GM19463 (cell line): ENCODE measurements around the gene PXDN.
"Not testable (repeated sequence)": the region's sequence is repeated elsewhere in the genome, so short reads cannot be mapped to it uniquely, and the experiment has no call there.

Source experiments
- ATAC-seq: cut with Tn5 transposase; IDR thresholded peaks from one replicate; pipeline ENCODE4 v1.9.1; 2021; ENCODE audit warnings: mild to moderate bottlenecking, moderate library complexity; ENCODE audit not compliant: unreplicated experiment

The PXDN gene, protein sequence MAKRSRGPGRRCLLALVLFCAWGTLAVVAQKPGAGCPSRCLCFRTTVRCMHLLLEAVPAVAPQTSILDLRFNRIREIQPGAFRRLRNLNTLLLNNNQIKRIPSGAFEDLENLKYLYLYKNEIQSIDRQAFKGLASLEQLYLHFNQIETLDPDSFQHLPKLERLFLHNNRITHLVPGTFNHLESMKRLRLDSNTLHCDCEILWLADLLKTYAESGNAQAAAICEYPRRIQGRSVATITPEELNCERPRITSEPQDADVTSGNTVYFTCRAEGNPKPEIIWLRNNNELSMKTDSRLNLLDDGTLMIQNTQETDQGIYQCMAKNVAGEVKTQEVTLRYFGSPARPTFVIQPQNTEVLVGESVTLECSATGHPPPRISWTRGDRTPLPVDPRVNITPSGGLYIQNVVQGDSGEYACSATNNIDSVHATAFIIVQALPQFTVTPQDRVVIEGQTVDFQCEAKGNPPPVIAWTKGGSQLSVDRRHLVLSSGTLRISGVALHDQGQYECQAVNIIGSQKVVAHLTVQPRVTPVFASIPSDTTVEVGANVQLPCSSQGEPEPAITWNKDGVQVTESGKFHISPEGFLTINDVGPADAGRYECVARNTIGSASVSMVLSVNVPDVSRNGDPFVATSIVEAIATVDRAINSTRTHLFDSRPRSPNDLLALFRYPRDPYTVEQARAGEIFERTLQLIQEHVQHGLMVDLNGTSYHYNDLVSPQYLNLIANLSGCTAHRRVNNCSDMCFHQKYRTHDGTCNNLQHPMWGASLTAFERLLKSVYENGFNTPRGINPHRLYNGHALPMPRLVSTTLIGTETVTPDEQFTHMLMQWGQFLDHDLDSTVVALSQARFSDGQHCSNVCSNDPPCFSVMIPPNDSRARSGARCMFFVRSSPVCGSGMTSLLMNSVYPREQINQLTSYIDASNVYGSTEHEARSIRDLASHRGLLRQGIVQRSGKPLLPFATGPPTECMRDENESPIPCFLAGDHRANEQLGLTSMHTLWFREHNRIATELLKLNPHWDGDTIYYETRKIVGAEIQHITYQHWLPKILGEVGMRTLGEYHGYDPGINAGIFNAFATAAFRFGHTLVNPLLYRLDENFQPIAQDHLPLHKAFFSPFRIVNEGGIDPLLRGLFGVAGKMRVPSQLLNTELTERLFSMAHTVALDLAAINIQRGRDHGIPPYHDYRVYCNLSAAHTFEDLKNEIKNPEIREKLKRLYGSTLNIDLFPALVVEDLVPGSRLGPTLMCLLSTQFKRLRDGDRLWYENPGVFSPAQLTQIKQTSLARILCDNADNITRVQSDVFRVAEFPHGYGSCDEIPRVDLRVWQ (N-terminal part only)

DNA sequence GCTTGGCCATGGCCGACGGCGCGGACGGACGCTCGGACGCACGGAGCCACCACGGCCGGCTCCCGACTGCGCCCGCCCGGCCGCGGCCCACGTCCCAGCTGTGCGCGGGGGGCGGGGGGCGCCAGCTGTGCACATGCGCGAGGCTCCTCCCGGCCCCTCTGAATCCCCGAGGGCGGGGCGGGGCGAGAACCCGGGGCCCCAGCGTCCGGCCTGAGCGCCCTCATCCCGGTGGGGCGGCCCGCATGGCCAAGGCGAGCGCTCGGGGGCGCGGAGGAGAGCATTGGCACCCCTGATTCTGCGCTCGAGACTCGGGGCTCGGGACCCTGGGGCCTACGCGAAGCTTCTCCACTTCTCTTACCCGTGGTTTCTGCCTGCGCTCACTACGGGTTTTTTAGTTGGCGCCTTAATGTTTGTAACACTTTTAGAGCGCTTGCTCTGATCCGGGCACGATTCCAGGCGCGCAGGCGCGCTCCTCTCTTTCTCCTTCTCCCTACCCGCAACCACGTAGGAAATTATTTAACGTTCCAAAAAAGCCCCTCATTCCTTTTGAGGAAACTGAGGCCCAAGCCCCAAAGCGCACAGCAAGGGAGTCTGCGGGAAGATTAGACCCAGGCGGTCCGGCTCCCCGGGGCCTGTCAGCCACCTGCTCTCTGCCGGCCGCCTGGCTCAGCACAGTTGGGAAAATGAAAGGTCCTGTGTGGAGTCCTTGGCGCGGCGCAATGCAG, at the start of gene PXDN:
Gene PXDN (minus strand): TSS at position 70 of the 725 bp plus-strand sequence. CDS start 60 bp downstream, at position 10.
- peak; percentile 41 for ATAC-seq

DNA sequence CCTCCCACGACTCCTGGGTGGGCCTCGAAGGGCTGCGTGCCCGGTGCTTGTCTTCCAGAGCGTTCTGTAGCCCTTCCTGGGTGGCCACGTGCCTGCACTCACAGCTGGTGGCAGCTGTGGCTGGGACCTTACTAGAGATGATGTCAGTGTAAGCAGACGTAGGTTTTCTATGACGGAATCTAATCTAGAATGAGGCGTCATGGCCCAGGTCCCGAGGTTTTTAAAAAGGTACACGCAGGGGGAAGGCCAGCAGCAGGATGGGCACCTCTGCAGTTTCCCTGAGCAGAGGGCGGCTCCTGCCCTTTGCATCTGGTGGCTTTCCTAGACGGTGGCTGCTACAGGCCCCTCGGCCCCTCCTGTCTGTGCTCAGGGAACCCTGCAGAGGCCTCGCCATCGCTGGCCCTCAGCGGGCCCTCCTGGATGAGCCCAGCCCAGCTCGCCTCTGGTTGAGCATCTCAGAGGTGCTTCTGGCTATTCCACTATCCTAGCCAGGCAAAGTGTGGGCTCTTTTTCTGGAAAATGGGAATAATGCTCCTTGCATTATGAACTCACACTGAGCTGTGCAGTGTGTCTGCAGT, 49.6 kb upstream of the PXDN start:
- no peak for ATAC-seq

DNA sequence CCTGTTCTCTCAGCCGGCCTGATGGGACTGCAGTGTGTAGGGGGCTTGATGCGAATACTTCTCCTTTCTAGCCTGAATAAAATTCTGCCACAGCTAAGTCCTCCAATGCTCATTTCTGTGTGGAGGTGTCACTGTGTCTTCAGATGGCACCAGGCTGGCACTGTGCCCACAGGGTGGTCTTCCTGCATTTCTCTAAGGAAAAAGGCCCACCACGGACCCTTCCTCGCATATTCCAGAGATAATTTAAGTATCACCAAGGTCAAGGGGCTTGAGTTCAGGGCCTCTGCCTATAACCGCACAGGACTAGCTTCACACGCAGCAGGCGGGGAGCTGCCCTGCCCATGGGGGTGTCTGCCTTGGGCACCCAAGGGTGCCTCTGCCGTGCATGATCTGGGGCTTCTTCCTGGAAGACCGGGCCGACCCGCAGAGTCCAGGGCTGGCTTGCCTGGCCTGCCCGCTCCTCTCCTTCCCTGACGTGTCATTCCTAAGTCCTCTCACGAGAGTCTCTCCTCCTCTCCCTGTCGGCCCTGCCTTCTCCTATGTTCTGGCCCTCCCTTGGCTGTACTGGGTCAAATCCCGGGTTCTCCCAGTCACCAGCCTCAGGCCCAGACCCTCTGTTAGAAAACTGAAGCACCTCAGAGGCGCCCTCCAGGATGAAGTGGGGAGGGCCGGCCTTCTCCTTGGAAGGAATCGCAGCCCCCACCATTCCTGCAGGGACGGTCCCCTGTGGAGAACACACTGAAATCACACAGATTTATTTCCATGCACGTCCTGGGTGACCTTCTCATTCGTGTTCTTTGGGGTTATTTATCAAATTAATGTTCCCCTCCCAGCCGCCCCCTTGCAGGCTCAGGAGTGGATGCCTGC, 48.9 kb upstream of the PXDN start:
- ATAC-seq: no peak

DNA sequence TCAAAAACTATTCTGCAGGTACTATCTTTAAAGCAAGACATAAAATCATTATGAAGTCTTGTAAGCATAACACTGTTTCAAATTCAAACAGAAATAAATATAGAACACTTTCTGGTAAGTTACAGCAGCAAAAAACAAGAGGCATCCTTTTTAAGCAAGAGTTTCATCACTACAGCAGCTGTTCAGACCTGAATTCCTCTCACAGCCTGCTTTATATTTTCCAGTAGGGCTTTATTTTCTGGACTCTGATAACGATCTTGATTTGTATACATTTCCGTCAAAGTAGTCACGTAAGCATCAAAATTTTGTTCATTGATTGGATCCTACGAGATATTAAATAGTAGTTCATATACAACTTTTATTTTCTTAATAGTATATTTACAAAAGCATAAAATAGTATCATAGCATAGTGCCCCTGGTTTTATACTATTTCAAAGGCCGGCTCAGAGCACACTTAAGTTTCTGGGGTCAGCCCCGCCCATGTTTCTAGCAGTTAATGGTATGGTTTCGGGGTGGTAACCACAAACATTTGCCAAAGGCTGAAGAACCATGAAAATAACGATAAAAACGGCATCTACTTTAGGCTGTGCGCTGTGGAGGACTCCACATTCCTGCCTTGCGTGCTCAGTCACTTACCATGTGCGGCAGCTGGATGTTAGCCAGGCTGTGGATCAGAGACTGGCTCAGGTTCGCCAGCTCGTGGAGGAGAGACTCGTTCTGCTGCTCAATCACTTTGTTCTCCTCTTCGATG, 47.5 kb upstream of the PXDN start:
- no peak for ATAC-seq

DNA sequence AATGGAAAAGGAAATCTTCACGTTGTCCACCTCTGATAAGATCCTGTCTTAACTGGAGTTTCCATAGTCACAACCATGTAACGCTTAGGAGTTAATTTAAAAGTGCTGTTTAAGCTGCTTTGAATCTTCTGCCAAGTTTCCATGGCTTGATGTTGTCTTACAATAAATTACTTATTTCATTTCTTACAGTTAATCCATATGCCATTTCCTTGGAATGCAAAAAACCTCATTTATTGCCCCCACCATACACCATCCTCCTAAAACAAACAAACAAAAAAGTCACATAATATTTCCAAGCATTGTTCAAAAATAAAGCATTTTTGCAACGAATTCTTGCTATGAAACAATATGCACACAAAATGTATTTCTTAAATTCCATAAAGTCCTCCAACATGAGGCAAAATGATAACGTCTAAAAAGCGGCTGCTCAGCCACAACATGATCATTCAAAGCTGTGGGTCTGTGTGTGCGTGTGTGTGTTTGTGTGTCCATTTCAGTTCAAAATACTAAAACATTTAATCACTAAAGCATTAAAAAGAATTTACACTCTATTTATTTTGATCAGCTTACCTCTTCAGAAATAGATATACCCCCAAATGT, 46.8 kb upstream of the PXDN start:
- ATAC-seq: no peak

DNA sequence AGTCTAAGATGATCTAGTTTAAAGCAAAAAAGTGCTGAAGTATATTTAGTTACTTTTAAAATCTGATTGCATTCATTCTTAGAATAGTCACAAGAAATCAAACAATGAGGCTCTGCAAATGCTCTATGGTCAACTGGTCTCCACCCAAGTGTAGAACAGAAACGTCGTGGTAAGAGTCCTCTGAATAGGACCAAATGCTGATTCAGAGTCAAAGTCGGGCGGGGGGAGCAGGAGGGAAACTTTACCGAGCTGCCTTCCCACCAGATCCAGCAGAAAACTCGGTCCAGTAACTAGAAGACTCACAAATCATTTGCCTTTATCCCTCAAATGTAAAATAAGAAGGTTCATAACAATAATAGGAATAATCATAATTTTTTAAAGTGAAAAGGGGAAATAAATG, 46.2 kb upstream of the PXDN start:
- ATAC-seq: no peak

DNA sequence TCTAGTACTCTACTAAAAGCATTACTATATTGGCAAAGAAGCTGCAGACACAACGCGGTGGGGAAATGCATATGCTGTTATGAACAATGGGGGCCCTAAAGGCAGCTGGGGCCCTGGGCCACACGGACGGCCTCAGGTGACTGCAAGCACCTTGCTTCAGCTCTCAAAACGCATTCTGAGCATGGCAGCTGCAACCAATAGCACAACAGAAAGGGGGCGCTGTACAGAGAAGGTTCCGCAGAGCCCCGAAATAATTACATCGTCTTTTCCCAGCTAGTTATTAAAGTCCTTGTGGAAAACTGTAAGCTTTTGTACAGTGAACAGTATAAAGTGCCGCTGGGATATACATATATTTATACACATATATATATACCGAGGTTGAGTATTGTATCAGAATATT, 45.3 kb upstream of the PXDN start:
- no peak for ATAC-seq

DNA sequence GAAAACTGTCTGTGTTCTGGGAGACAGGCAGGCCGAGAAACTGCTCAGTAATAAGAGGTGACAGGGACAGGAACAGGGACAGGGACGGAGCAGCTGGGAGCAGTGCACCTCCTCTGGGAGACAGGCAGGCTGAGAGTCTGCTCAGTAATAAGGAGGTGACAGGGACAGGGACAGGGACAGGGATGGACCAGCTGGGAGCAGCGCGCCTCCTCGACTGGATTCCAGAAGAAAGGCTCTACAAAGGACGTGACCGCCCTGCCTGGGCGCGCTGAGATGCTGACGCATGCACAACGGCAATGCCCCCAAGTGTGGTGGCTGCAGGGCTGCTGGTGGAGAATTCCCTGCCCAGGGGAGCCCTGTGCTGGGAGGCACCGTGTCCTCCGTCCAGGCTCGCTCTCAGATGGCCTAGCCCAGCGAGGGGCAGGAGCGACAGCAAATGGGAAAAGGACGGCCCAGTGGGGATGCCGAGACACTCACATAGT, 44.2 kb upstream of the PXDN start:
- ATAC-seq: no peak

DNA sequence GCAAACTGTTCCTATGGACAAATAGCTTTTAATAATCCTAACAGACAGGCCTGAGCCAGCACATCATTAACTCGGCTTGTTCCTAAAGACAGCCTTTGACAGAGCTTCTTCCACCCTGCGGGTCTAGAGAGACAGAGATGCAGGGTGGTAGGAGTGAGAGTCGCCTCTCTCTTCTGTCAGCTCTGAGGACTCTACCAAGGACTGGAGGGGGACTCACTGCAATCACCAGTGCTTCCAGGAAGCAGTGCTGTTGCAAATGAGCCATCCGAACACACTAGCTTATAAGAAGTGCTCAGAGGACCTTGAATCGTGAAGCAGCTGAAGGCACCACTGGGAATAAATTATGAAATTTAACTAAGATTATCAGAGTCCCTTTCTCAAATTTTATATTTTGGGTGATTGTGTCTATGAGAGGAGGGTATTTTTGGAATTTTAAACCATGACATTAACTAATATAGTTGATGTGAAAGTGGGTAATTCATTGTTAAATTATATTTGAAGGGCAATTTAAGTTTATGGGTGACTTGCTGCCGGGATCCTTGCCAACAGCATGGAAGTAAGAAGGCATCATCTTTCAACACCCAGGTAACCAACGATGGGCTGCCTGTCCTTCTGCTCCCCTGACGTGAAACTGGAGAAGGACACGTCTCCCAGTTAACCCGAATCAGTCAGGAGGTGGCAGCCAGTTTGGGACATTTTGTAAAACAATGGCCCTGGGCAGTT, 43.6 kb upstream of the PXDN start:
- ATAC-seq: no peak

DNA sequence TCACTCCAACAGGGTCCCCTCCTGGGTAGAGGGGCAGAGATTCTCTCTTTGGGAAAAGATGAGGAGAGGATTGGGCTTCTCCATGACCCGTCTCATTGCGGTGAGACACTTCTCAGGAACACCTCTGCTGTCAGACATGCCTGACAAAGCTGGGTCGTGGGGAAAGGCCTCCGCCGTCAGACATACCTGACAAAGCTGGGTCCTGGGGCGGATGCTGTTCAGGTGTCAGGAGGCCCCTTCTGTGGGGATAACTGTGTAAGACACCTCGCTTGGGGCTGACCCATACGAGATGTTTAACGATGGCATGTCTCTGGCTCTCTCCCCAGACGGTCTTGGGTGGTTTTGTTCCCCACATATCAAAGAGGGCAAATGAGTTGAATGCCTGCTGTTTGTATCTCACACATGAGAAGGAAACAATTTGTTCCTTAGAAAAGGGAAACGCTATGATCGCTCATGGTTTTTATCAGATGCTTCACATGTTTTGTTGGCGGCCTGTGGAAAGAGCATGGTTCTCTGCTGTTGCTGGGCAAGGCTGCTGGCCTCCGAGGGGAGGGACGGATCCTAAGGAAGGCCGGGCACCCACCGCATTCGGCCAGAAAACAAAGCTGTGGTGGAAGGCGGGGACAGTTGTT, 40.8 kb upstream of the PXDN start:
- no peak for ATAC-seq

DNA sequence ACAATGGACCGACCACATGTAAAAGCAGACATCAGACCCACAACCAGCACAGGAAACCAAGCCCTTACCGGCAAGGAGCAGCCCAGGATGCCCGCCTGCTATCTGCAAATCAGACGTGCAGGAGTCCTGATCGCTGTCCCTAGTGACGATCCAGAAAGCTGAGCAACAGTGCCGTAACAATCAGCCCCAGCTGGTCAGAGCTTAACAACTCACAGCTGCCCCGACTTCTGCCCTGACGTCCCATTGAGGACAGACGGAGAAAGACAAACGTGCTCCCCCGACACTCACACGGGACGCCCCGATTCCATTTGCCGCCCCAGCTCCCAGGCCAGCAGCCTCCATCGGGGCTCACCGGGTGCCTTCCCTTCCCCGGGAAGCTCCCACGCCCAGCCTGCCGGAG, 39.8 kb upstream of the PXDN start:
- no peak for ATAC-seq

DNA sequence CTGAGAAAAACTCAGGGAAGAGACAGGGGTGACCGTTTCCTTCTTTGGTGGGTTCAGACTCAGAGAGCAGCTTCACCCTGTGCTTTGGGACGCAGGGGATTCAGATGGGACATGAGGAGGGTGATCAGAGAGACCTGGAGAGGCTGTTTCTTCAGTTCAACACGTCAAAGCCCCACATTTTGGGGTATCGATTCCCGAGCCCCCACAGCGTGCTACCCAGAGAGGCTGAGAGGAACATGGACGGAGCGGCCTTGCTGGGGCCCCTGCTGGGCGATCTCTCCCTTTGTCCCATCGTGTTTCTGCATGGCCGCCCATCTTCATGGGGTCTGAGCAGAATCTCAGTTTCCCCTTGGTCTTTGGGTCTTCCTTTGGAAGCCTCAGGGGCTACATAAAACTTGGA, 38.2 kb upstream of the PXDN start:
- no peak for ATAC-seq

DNA sequence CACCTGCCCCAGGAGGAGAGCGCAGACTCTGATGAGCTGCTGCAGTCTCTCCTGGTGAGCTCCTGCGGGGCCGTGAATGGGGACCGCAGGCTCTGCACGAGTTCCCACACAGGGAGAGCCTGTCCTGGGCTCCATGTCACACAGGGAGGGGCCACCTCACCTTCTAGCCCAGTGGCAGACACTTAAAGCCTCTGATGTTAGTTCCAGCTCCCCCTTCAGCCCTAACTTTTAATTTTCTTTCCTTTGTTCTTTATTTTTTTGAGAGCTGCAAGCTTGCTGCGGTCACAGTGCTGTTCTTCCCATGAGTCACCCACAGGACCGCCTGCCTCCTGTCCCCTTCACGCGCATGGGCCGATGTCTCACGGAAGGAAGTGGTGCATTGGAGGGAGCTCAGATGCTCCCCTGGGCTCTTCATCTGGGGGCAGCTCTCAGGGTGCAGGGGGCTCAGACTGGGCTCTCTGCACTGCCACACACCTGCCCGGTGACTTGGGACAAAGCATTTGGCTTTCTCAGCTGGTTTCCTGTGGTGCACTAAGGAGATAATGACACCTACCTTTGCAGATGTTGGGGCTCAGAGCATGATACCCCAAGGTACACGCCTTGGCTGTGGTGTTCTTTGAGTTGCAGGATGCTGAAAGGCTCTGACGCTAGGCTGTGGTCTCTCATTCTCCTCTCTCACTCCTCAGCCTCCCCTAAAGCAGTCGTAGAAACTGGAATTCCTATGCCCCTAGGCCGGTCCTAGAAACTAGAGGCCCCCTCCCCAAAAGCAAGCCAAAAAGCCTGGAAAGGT, 37.2 kb upstream of the PXDN start:
- no peak for ATAC-seq

DNA sequence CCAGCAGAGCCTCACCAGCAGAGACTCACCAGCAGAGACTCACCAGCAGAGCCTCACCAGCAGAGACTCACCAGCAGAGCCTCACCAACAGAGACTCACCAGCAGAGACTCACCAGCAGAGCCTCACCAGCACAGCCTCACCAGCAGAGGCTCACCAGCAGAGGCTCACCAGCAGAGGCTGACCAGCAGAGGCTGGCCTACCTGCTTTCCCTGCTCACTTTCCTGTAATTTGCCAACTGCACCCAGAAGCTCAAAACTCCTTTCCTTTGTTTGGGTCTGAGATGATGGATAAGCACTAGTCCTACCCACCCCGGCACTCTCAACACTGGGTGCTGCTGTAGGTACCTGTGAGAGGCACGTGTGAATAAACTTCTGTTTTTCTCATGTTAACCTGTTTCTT, 36.4 kb upstream of the PXDN start:
- no peak for ATAC-seq

DNA sequence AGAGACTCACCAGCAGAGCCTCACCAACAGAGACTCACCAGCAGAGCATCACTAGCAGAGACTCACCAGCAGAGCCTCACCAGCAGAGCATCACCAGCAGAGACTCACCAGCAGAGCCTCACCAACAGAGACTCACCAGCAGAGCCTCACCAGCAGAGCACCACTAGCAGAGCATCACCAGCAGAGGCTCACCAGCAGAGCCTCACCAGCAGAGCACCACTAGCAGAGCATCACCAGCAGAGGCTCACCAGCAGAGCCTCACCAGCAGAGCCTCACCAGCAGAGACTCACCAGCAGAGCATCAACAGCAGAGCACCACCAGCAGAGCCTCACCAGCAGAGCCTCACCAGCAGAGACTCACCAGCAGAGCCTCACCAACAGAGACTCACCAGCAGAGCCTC, 35.7 kb upstream of the PXDN start:
- not testable (repeated sequence) for ATAC-seq

DNA sequence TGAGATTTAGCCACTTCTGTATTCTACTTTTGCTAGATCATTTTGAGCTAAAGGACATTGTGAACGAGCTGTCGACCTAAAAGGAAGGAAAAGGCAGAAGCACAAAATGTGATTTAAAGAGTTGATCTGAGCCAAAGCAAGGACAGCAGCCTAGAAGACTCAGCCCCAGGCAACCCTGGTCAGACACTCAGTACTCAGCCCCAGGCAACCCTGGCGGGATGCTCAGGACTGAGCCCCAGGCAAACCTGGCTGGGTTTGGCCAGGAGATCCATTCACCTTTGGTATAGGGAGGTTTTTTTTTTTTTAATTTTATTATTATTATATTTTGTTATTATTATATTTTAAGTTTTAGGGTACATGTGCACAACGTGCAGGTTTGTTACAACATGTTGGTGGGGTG, 34.3 kb upstream of the PXDN start:
- no peak for ATAC-seq
